Uterus (tissue), 2 donors: ENCODE measurements around the gene CDH4.

Experiments
- POLR2A ChIP-seq, 2 donors: fragments of 450-650 bp; IDR thresholded peaks; one replicate each; pipeline ENCODE4 v1.6.1; 2016; ENCODE audit warnings: antibody characterized with exemption in 2 of 2, mild to moderate bottlenecking in 1 of 2, moderate library complexity in 1 of 2
- TF ChIP-seq, protein P1 (sequence below), 4 experiments: fragments of 200-600 bp in 2 of 4; fragments of 450-650 bp in 2 of 4; sonication (generic) in 2 of 4; IDR thresholded peaks; one replicate each; pipeline ENCODE4 v1.5.1; 2016 to 2019; ENCODE audit warnings: antibody characterized with exemption in 4 of 4, mild to moderate bottlenecking in 2 of 4, moderate library complexity in 1 of 4

GRCh38 chr20:61710108-61710507 lies 458.0 kb downstream of the CDH4 start:
- TF ChIP-seq, protein P1, sequence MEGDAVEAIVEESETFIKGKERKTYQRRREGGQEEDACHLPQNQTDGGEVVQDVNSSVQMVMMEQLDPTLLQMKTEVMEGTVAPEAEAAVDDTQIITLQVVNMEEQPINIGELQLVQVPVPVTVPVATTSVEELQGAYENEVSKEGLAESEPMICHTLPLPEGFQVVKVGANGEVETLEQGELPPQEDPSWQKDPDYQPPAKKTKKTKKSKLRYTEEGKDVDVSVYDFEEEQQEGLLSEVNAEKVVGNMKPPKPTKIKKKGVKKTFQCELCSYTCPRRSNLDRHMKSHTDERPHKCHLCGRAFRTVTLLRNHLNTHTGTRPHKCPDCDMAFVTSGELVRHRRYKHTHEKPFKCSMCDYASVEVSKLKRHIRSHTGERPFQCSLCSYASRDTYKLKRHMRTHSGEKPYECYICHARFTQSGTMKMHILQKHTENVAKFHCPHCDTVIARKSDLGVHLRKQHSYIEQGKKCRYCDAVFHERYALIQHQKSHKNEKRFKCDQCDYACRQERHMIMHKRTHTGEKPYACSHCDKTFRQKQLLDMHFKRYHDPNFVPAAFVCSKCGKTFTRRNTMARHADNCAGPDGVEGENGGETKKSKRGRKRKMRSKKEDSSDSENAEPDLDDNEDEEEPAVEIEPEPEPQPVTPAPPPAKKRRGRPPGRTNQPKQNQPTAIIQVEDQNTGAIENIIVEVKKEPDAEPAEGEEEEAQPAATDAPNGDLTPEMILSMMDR (IDR thresholded peaks at IDR 0.05) = no peak
- no peak for TF ChIP-seq POLR2A (IDR thresholded peaks at IDR 0.05)
